GM18868 (cell line): ENCODE measurements around the gene ADAM8.
"Not testable (repeated sequence)": the region's sequence is repeated elsewhere in the genome, so short reads cannot be mapped to it uniquely, and the experiment has no call there.

Experiments used
- ATAC-seq: cut with Tn5 transposase; IDR thresholded peaks from one replicate; pipeline ENCODE4 v1.9.1; 2021; ENCODE audit warnings: mild to moderate bottlenecking, moderate library complexity; ENCODE audit not compliant: unreplicated experiment

ADAM8 gene

DNA sequence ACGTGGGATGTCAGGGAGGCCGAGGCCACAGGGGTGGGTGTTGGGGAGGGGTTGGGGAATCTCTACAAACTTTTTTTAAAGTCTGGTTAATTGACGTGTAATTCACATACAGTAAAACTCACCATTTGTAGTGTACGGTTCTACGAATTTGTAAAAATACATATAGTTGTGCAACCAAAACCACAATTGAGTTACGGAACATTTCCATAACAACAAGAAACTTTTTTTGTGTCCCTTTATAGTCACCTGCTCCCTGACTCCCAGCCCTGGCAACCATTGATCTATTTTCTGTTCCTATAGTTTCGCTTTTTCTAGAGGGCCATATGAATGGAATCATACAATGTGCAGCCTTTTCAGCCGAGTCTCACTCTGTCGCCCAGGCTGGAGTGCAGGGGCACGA lies 41.9 kb downstream of the ADAM8 start:
- ATAC-seq: not testable (repeated sequence)

DNA sequence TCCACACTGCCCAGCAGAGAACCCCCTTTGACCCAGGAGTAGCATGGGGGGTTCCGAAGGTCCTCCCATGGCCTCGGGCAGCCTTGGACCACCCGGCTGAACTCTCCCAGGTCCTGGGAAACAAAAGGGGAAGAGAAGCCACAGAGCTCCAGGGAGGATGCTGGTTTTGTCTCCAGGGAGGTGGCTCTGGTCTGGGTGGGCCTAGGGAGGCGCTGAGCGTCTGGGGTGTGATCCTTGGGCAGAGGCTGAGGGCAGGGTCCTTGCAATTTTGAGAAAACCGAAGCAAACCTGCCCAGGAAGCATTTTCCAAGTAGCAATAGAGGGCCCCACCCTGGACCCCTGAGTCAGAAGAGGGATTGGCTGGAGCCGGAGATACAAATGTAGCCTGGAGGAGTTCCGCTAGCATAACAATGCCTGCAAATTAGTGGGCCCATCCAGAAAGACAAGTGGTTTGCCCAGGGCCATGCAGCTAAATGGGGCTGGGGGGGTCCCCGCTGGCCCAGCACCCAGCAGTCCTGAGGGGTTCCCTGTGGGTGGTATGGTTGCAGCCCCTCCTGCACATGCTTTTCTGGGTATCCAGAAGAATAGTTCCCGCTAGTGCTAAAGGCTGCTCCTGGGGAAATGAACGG lies 44.6 kb downstream of the ADAM8 start:
- ATAC-seq: no peak

DNA sequence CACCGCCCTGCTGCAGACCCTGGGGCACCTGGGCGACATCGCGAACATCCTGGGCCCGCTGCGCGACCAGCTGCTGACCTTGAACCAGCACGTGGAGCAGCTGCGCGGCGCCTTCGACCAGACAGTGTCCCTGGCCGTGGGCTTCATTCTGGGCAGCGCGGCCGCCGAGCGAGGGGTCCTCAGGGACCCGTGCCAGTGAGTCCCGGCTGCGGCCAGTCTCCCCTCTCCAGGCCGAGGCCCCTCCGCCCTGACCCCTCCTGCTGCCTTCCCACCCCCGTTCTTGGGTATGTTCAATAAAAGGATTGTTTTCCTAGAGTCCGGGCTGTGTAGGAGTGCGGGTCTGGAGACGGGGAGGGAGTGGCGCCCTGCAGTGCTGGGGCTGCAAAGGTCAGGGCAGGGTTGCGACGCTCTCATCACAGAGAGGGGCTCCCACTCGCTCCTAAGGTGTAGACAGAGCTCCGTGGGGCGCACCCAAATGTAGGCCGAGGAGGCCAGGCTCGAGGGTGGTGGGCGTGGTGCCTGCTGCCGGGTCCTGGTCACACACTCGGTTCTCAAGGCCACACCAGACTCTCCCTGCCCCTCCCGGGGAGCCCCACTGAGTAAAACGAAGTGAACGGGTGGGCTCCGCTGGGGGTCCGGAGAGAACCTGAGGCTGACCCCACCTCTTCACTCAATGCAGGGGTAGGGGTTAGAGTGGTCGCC lies 45.3 kb downstream of the ADAM8 start:
- no peak for ATAC-seq

DNA sequence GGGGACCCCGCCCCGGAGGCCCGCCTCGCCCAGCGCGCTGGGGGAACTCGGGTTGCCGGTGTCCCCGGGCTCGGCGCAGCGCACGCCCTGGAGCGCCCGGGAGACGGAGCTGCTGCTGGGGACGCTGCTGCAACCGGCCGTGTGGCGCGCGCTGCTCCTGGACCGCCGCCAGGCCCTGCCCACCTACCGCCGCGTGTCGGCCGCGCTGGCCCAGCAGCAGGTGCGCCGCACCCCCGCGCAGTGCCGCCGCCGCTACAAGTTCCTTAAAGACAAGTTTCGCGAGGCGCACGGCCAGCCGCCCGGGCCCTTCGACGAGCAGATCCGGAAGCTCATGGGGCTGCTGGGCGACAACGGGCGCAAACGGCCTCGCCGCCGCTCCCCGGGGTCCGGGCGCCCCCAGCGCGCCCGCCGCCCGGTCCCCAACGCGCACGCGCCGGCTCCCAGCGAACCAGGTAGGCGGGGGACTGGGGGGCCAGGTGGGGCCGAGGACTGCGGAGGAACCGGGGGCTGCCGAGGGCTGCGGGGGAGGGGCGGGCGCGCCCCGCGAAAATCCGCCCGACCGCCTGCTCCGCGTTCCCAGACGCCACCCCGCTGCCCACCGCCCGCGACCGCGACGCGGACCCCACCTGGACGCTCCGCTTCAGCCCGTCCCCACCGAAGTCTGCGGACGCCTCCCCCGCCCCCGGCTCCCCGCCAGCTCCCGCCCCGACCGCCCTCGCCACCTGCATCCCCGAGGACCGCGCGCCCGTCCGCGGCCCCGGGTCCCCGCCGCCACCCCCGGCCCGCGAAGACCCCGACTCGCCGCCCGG lies 46.1 kb downstream of the ADAM8 start:
- ATAC-seq: no peak

DNA sequence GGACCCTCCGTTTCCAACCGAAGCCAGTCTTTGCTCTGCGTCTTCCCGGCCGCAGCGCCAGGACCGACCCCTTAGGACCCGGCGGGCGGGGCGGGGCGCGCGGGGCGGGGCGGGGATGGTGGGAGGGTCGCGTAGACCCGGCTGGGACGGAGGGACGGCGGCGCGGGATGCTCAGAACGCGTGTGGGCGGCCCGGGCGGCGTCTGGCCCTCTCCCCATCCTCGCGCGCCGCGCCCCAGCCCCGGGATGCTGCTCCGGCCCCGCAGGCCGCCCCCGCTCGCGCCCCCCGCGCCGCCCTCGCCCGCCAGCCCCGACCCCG lies 46.7 kb downstream of the ADAM8 start, which contains the start of gene UTF1:
Gene UTF1, plus strand, starts transcription at position 174 of the 318 bp plus-strand sequence. Its CDS starts 72 bp downstream, at position 246.
- ATAC-seq: no peak

DNA sequence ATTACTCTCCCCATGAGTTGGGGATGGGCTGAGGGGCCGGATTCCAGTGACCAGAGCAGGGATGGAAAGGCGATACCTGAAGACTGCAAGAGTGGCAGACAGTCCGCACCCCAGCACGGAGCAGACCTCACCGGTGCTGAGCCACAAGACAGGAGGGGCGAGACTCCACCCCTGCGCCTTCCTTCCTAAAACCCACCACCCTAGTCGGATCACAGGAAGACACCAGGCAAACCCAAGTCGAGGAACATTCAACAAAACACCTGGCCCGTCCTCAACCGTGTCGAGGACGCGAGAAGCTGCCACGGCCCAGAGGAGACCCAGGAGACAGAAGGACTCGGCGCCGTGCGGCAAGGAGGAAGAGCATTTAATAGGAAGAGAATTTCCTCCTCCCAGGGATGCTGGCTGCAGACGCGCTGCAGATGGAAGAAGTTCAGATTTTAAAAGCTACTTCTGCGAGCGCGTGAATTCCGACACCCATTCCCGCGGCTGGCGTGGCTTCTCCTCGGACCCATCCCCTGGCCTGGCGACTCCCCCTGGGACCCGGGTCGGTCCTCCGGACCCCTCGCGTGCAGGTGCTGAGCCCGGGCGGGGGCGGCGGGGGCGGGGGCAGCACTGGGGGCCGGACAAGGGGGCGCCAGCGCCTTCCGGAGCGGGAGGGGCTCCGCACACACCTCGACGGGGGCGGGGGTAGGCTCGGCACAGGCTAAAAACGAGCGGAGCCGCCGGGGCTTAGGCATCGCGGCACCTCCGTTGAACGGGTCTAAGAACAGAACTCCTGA lies 47.2 kb downstream of the ADAM8 start:
- no peak for ATAC-seq

DNA sequence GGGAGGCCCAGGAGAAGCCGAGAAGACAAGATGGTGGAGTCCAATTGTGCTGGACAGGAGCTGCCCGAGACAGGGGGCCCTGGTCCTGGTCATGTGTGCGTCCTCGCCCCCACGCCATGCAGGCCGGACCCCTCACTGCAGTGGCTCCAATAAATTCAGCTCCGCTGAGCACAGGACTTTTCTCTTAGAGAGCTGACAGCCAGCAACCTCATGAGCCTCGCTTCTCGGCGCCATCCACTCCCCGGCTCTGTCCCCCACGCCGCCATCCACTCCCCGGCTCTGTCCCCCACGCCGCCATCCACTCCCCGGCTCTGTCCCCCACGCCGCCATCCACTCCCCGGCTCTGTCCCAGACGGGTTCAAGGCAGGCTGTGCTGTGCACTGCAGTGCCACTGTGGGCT lies 49.4 kb downstream of the ADAM8 start:
- no peak for ATAC-seq

DNA sequence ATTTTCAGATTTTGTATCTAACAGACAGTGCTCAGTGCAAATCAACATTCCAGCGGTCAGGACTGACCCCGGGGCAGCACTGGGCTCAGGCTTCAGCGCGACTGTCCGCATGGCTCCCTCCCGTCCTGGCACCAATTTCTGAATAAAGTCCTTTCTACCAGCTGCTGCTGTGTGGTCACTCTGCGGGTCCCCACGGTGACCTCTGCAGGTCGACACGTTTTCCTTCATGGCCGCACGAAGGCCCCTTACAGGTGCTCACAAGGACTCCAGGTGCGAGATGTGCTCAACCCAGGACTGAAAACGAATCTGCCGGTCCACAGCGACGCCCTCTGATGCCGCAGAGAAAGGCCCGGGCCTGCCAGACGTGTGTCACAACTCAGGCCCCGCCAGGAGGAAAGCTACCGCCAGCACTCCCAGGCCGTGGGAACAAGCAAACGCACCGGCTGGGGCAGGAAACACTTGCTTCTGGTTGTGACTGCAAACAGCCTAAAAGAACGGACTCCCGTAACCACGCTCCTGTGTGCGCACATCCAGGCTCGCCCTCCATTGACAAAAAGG lies 50.3 kb downstream of the ADAM8 start:
- ATAC-seq: no peak

DNA sequence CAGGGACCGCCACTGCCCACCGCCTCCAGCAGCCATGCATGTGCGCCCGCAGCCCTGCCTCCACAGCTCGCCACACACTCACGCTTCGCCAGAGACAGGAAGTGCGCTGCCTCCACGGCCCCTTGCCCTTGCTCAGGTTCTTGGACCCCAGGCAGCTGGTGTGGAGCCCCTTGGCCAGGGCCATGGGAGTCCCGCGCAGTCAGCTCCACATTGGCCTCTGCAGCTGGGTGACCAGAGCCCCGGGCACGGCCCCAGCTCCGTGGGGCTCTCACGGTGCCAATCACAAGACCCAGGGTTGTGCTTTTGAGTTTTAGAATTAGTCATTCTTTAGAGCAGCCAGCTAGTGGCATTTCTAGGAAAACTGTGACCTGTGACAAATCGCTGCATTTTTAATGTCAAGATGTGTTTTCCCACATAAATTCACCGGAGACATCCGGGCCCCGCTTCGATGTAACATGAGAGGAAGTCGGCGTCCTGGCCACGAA lies 50.9 kb downstream of the ADAM8 start:
- ATAC-seq: no peak

DNA sequence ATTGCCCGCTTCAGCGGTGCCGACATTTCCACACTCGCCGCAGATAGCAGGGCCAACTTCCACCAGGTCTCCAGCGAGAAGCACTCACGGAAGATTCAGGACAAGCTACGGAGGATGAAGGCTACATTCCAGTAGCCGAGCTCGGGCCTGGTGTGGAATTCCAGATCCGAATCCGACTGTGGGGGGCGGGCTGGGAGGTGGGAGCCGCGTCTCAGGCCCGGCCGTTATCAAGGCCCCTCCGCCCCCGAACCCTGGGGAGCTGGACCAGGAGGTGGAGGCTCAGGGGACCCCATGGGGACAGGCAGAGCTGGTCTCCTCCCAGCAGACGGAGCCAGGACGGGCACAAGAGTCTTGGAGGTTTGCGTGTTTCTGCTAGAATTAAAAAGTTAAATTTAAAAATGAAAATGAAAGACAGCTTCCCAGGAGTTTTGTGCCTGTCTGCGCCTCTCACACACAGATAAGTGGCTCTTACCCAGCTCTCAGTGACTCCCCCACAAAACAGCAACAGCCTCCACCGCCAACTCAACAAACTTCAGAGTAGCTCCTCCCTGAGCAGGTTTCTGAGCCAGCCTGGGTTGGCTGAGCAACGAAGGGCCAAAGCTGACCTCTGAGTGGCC lies 51.8 kb downstream of the ADAM8 start:
- no peak for ATAC-seq

DNA sequence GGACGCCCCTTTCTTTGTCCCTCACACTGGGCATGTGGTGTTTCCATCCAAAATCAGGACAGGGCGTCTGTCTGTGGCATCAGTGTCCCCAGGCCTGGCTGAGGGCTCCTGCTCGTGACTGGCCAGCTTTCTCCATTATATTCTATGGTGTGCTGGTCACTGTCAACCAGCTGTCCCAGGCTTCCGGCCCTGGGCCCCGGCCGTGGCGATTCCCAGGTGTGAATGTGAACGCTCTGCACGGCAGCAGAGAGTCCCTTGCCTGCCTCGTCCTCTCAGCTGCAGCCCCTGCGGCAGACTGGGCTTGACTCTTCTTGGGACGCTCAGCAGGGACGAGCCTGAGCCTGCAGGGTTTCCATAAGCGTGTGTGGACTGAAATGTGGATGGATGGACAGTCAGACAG lies 52.6 kb downstream of the ADAM8 start:
- no peak for ATAC-seq

DNA sequence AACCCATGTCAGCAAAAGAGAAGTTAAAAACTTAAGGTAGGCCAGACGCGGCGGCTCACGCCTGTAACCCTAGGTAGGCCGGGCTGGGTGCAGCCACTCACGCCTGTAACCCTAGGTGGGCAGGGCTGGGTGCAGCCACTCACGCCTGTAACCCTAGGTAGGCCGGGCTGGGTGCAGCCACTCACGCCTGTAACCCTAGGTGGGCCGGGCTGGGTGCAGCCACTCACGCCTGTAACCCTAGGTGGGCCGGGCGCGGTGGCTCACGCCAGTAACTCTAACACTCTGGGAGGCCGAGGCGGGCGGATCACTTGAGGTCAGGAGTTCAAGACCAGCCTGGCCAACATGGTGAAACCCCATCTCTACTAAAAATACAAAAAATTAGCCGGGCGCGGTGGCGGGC lies 54.9 kb downstream of the ADAM8 start:
- not testable (repeated sequence) for ATAC-seq

DNA sequence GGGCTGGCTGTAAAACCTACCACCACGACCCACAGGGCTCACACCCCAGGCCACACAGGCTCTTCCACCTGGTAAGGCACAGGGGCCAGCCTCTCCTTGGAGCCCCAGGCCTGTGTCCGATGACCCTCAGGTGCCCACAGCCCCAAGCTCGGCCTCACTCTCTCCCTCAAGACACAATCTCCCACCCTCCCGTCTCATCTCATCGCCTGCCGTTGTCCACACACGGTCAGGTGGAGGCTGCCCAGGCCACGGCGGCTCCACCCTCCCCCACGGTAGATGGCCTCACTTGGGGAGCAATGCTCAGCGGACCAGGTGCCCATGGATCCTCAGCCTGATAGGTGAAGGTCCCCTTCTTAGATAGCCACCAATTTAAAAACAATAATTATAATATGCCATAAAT lies 55.3 kb downstream of the ADAM8 start:
- no peak for ATAC-seq

DNA sequence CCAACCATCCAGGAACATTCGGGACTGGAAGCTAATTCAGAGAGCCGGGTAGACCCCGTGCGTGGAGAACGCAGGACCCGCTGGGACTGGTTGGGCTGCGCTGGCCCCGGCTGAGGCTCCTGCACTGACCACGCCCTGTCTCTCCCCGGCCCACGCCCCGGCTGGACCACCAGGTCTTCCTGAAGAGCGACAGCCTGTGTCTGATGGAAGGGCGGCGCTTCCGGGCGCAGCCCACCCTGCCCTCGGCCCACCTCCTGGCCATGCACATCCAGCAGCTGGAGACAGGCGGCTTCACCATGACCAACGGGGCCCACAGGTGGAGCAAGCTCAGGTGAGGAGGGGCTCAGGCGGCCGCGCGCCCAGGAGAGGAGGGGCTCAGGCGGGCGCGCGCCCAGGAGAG lies 56.9 kb downstream of the ADAM8 start:
- no peak for ATAC-seq

DNA sequence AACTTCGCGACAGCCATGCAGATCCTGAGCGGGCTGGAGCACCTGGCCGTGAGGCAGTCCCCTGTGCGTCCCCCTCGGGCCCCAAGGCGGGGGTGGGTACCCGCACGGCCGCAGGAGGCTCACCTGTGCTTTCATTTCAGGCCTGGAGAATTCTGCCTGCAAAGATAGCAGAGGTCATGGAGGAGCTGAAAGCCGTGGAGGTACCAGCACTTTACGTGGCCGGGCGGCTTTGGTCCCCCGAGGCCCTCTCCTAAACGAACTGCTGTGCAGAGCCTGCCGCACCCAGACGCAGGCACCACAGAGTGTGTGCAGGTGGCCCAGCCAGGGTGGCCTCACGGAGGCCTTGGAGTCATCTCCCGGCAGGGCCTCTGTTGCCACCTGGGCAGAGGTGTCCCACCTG lies 57.8 kb downstream of the ADAM8 start:
- no peak for ATAC-seq

DNA sequence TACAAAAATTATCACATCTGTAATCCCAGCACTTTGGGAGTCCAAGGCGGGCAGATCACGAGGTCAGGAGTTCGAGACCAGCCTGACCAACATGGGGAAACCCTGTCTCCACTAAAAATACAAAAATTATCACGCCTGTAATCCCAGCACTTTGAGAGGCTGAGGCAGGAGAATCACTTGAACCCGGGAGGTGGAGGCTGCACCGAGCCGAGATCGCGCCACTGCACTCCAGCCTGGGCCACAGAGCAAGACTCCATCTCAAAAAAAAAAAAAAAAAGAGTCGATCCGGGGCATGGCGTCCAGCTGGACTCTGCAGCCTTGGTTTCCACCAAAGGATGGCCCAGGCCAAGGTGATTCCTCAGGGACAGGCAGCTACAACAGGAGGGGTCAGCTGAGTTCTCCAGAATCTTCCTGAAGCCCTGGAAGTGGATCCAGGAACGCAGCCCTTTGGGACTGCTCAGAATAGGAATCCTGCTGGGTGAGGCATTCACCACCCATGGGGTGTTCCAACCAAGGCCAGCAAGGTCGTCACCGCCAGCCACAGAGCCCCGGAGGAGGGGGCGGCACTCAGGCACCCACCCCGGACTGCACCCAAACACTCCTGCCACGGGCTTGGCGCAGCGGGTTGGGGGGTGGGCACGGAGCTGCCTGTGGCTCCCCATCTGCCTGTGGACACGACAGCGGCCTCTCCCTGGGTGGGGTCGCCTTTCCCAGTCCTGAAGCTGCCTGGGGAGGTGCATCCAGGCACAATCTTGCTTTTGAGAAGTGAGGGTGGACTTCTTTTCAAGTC lies 58.7 kb downstream of the ADAM8 start:
- no peak for ATAC-seq

DNA sequence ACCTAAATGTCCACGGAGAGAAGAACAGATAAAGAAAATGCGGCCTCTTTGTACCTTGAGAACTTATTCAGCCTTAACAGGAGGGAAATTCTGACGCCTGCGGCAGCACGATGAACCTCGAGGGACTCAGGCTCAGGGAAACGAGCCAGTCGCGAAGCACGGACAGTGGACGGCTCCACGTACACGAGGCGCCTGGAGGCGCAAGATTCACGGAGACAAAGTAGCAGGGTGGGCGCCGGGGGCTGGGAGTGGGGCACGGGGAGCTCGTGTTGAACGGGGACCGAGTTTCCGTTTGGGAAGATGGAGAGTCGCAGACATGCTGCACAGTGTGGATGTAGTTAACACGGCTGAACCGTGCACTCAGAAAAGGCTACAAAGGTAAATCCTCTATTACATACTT lies 59.9 kb downstream of the ADAM8 start:
- ATAC-seq: no peak

DNA sequence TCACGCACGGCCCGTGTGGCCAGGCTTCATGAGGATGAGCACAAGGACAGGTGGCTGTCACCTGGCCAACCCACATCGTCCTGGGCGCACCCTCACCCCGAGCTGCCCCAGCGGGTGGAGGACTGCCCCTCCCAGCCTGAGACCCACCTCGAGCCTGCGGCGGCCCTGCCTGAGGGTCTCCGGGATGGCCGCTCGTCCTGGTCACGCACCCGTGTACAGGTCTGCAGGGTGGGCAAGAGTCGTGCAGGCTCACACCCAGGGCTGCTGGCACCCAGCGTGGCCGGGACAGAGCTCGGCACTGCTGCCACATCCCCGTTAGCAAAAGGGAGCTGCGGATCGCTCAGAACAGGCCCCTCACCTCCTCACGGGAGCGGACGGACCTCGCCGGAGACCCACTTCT lies 61.1 kb downstream of the ADAM8 start:
- no peak for ATAC-seq
